Uterus (tissue), 2 donors: ENCODE results near the gene TMEM41B.

Experiments
- POLR2A ChIP-seq, 2 donors: fragments of 450-650 bp; IDR thresholded peaks; one replicate each; pipeline ENCODE4 v1.6.1; 2016; ENCODE audit warnings: antibody characterized with exemption in 2 of 2, mild to moderate bottlenecking in 1 of 2, moderate library complexity in 1 of 2
- TF ChIP-seq, protein P1 (sequence below), 4 experiments: fragments of 200-600 bp in 2 of 4; fragments of 450-650 bp in 2 of 4; sonication (generic) in 2 of 4; IDR thresholded peaks; one replicate each; pipeline ENCODE4 v1.5.1; 2016 to 2019; ENCODE audit warnings: antibody characterized with exemption in 4 of 4, mild to moderate bottlenecking in 2 of 4, moderate library complexity in 1 of 4

GRCh38 chr11:9232482-9232881 is 81.9 kb downstream of the TMEM41B start:
- no peak for TF ChIP-seq POLR2A (IDR thresholded peaks at IDR 0.05)
- TF ChIP-seq, protein P1, sequence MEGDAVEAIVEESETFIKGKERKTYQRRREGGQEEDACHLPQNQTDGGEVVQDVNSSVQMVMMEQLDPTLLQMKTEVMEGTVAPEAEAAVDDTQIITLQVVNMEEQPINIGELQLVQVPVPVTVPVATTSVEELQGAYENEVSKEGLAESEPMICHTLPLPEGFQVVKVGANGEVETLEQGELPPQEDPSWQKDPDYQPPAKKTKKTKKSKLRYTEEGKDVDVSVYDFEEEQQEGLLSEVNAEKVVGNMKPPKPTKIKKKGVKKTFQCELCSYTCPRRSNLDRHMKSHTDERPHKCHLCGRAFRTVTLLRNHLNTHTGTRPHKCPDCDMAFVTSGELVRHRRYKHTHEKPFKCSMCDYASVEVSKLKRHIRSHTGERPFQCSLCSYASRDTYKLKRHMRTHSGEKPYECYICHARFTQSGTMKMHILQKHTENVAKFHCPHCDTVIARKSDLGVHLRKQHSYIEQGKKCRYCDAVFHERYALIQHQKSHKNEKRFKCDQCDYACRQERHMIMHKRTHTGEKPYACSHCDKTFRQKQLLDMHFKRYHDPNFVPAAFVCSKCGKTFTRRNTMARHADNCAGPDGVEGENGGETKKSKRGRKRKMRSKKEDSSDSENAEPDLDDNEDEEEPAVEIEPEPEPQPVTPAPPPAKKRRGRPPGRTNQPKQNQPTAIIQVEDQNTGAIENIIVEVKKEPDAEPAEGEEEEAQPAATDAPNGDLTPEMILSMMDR (IDR thresholded peaks at IDR 0.05) = no peak
